ENCODE data around the gene POLE3. TPM values are rescaled to one million over a fixed set of nuclear protein-coding genes. Genes with fewer than 3 reads are reported as not detected.

The POLE3 gene
- total and polyA plus RNA-seq, 9 of the 15 experiments (the other 6 are each of a cell fraction or from before 2014, with no cell fraction given) = 52.6 to 179 (median 110) TPM

DNA sequence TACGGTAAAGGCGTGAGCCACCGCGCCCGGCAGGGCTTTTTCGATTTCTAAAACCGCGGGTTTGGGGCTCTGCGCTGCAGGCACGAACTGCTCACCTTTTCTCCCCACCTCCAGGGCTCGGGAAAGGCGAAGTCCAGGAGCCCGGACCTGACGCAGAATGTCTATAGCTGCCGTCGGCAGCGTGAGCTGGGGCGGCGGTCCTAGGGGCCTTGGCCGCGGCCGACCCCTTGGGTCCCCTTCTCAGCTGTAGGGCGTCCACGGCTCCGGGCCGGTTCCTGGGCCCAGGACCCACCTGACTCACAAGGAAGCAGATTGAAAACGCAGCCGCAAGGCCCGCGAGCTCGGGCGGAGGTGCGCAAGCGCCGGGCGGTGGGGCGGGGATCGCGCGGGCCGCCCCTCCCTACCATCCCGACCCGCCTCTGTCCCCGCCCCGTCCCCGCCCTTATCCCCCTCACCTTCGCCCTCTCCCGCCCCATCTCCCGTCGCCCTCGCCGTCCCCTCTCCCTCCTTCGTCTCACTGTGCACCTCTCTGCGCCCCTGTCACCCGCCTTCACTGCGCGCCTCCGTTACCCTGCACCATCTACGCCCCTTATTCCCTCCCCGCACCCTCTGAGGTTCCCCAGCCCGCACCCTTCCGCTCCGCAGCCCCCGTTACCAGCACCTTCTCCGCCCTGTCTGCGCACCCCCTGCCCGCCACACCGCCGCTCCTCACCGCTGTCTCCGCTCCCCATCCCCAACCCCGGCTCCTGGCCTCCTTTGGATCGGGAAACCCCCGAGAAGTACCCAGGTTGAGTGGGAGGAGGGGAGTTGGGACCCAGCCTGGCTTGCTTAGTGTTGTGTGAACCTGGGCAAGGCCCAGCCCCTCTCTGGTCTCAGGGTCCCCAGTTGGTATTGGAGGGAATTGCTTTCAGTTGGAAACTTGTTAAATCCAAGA, 33.6 kb downstream of the POLE3 start, which contains the start of gene HDHD3:
HDHD3 (minus strand) TSS at position 353 of the 934 bp plus-strand sequence. CDS start 2,632 bp downstream, outside the sequence.
- Histone ChIP-seq H4K20me1 (replicated peaks; ENCODE audit: control insufficient read depth, insufficient read depth, low read length) (no peaks in the 10 kb centered on the region; the same call in none of the 2 replicates), H3K4me1 (replicated peaks in 1 of 2; ENCODE audit: control insufficient read depth in 2 of 2, insufficient read depth in 2 of 2, low read length in 2 of 2) (peaks cover 25 to 26% of the 10 kb centered on the region in 2 experiments; a peak in 4 of 5 replicates), H3K36me3 (ENCODE audit: control insufficient read depth, insufficient read depth, low read length) (peaks cover 28% of the 10 kb centered on the region), H3K9me1 (ENCODE audit: control insufficient read depth, insufficient read depth, low read length) (peaks cover 3% of the 10 kb centered on the region), H3K9me3 (replicated peaks; ENCODE audit: control insufficient read depth, insufficient read depth, low read depth, low read length) (no peaks in the 10 kb centered on the region), H3K27me3 (ENCODE audit: control insufficient read depth in 2 of 2, insufficient read depth in 2 of 2, low read length in 2 of 2) (no peaks in the 10 kb centered on the region), H3K4me2 (ENCODE audit: insufficient read depth, low read length) (peak within 1 kb of the TSS; percentile 83), H2AFZ (ENCODE audit: low read depth, low read length) (peak within 1 kb of the TSS; percentile 97), H3K9ac (ENCODE audit: insufficient read depth in 1 of 2, low read depth in 2 of 2, low read length in 2 of 2) (peak within 1 kb of the TSS; percentile 84 to 97), H3K27ac (ENCODE audit: extremely low read depth, low read depth, low read length) (peak within 1 kb of the TSS; percentile 79), H3K4me3 (peak within 1 kb of the TSS; percentile 87), H3K79me2 (ENCODE audit: control insufficient read depth, insufficient read depth, low read length) (peaks cover 8% of the 10 kb centered on the region; the same call in 2 of the 3 replicates)
- FAIRE-seq (no peak), ATAC-seq (peak; percentile 87), DNase-seq (ENCODE audit: extremely low read depth in 1 of 4, low spot score in 3 of 4) (peak; percentile 88 to 96 (median 94))
- WGBS (ENCODE audit: insufficient coverage, low coverage, missing lambda C conversion rate) = 3% methylated on average over 29 of the region's 74 CpGs
- in situ Hi-C loops (cut with MboI) = no loop called here
- ChIA-PET POLR2A (interaction anchor here (0.7 kb wide), 1 partner anchor 14 kb away, joined by 3 read pairs; no protein-coding TSS in a partner anchor), CTCF (ENCODE audit: low intra/inter-chr PET ratio) (no interaction called here)
- intact Hi-C loops (cut with micrococcal nuclease) = loop anchor here (2.0 kb wide), 1 partner anchor 68 kb away; no protein-coding TSS in a partner anchor
- no TSS peak for BruUV-seq (replicated peaks)
- TF ChIP-seq, protein P1, sequence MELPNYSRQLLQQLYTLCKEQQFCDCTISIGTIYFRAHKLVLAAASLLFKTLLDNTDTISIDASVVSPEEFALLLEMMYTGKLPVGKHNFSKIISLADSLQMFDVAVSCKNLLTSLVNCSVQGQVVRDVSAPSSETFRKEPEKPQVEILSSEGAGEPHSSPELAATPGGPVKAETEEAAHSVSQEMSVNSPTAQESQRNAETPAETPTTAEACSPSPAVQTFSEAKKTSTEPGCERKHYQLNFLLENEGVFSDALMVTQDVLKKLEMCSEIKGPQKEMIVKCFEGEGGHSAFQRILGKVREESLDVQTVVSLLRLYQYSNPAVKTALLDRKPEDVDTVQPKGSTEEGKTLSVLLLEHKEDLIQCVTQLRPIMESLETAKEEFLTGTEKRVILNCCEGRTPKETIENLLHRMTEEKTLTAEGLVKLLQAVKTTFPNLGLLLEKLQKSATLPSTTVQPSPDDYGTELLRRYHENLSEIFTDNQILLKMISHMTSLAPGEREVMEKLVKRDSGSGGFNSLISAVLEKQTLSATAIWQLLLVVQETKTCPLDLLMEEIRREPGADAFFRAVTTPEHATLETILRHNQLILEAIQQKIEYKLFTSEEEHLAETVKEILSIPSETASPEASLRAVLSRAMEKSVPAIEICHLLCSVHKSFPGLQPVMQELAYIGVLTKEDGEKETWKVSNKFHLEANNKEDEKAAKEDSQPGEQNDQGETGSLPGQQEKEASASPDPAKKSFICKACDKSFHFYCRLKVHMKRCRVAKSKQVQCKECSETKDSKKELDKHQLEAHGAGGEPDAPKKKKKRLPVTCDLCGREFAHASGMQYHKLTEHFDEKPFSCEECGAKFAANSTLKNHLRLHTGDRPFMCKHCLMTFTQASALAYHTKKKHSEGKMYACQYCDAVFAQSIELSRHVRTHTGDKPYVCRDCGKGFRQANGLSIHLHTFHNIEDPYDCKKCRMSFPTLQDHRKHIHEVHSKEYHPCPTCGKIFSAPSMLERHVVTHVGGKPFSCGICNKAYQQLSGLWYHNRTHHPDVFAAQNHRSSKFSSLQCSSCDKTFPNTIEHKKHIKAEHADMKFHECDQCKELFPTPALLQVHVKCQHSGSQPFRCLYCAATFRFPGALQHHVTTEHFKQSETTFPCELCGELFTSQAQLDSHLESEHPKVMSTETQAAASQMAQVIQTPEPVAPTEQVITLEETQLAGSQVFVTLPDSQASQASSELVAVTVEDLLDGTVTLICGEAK (IDR thresholded peaks at IDR 0.05) = no peak
- TF ChIP-seq, protein P1 (CRISPR knock-in tag; IDR thresholded peaks at IDR 0.05) = no peak
- TF ChIP-seq L3MBTL2 (IDR thresholded peaks at IDR 0.05) (peak; percentile 75), U2AF2 (optimal IDR thresholded peaks at IDR 0.05; ENCODE audit: low read depth, low read length) (no peak), BMI1 (IDR thresholded peaks at IDR 0.05; ENCODE audit: low read length) (no peak), NEUROD1 (IDR thresholded peaks at IDR 0.05; ENCODE audit: borderline replicate concordance, low read depth, low read length, partially characterized antibody) (no peak), ZNF584 (CRISPR knock-in tag; IDR thresholded peaks at IDR 0.05; ENCODE audit: low read depth) (no peak), BHLHE40 (IDR thresholded peaks at IDR 0.05; ENCODE audit: low read length) (no peak), GABPA (tag; conservative IDR thresholded peaks at IDR 0.05; ENCODE audit: low read depth) (0 out of 2 replicates have a peak, but pooled peaks have one; percentile 16), ZNF316 (IDR thresholded peaks at IDR 0.05) (peak; percentile 52), EGR1 (conservative IDR thresholded peaks at IDR 0.05) (0 out of 2 replicates have a peak, but pooled peaks have one; percentile 10), KDM2B (CRISPR knock-in tag; IDR thresholded peaks at IDR 0.05) (peak; percentile 79; the same call in 1 of the 2 replicates), PHF20 (IDR thresholded peaks at IDR 0.05; ENCODE audit: partially characterized antibody) (peak; percentile 2), ZBED1 (IDR thresholded peaks at IDR 0.05) (no peak)
